GM19351 (cell line): ENCODE measurements around the gene NKPD1.

Experiments
- ATAC-seq: cut with Tn5 transposase; IDR thresholded peaks from one replicate; pipeline ENCODE4 v1.9.1; 2021; ENCODE audit warnings: mild to moderate bottlenecking, moderate library complexity; ENCODE audit not compliant: unreplicated experiment

NKPD1 gene

DNA sequence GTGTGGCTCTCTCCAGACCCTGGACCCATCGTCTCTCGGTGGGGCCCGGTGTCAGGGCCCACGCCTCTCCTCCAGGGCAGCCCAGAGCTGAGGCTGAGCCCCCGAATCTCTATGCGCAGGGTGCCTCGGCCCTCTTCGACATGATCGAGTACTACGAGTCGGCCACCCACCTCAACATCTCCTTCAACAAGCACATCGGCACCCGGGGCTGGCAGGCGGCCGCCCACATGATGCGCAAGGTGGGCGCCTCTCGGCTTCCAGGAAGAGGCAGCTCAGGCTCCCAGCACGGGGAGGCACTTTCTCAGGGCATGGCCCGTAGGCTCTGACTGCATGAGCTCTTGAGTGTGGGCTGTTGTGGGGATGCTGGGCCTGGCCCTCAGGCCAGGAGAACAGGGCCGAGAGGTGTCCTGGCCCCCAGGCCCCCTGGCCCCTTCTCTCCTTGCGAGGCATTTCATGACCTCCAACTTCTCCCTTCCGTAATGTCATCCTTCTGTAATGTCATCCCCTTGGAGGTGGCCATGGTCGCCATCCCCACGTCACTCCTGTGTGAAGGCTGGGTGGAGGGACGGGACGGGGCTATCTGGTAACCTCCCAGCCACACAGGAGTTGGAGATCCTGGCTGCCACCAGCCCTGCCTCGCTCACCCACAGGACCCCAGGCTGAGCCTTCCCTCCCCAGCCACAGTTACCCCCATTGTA is 19.4 kb downstream of the NKPD1 start:
- no peak for ATAC-seq

GRCh38 chr19:45140533-45140932 is 20.2 kb downstream of the NKPD1 start:
- ATAC-seq, result no peak

DNA sequence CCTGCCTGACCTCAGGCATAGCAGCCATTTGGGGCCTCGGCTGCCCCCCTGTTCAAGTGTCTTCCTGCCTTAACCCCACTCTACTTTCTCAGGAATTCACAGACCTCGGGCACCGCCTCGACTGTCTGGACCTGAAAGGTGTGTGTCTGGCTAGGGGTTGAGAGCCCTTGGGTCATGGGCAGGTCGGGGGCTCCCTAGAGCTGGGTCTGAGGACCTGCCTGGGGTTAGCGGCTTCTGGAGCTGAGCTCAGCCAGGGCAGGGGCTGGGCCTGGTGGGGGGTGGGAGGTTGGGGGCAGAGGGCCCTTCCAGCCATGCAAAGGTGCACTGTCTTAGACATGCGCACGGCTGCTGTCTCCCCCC is 20.7 kb downstream of the NKPD1 start:
- ATAC-seq, result no peak

GRCh38 chr19:45139286-45140143 is 21.3 kb downstream of the NKPD1 start:
- no peak for ATAC-seq

DNA sequence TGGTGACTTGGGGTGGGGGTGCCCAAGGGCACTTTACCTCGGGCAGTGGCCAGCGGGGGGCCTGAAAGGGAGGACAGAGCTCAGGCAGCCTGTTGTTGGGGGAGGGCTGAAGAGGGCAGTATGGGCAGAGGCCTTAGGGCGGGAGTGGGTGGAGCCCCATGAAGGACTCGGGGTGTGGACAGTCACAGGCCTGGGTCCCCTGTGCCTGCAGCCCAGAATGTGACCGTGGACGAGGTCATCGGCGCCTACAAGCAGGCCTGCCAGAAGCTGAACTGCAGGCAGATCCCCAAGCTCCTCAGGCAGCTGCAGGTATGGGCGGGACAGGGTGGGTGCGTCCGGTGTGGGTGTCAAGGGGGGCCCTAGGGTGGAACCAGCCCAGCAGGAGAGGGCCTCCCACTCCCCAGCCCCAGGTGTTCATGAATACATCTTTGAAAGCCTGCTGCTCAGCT is 22.5 kb downstream of the NKPD1 start:
- no peak for ATAC-seq

- ATAC-seq, result peak; percentile 87
Measured at GRCh38 chr19:45137179-45137761, 23.5 kb downstream of the NKPD1 start.

GRCh38 chr19:45136507-45137178 is 24.1 kb downstream of the NKPD1 start:
- ATAC-seq, result no peak

- no peak for ATAC-seq
Measured at GRCh38 chr19:45135176-45135885, 25.5 kb downstream of the NKPD1 start.

DNA sequence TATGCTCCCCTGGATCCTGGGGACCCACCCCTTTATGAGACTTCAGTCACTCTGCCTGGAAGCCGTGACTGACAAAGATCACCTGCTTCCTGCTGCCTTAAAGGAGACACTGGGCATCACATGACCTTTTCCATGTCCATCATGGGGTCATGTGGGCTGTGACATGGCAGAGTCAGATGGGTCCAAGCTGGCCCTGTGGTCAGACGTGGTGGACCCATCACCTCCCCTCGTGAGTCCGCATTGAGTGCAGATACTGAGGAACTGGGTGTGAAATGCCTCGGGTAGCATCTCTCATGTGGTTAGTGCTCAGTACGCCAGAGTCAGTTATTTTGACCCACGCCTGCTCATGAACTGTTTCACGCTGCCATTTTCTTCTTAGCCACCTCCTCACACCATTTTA is 27.1 kb downstream of the NKPD1 start:
- no peak for ATAC-seq

DNA sequence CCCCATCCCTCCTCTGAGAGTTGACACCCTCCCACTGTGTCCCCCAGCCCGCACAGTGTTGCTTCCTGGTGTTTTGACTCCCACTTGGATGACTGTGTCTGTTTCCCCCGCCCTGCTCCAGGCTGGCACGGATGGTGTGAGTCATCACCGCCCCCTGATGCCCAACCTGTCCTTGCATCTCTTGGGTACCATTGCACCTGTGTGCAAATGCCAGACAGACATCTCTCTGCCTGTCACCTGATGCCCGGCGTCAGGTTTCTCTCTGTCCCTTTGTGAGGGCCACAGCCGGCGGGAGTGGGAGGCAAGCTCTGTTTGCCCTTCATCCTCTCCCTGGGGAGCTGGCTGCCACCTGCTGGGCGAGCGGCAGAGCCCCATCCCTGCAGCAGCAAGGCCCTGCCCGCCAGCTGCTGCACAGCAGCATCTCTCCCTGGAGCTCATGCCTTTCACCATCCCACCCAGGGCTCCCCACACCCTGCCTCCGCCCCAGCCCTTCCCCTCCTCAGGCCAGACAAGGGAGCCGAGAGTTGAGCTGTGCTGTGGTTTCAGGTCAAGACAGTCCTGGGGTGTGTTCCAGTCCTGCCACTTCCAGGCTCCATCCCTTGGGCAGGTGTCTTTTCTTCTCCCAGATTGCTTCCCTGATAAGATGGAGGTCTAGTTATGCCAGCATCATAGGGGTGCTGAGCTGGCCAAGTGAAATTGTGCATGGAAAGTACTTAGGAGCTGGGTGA is 29.7 kb downstream of the NKPD1 start:
- ATAC-seq, result no peak

- ATAC-seq, result no peak
Measured at GRCh38 chr19:45130236-45130635, 30.5 kb downstream of the NKPD1 start.

GRCh38 chr19:45128806-45129205 is 32.0 kb downstream of the NKPD1 start:
- no peak for ATAC-seq

DNA sequence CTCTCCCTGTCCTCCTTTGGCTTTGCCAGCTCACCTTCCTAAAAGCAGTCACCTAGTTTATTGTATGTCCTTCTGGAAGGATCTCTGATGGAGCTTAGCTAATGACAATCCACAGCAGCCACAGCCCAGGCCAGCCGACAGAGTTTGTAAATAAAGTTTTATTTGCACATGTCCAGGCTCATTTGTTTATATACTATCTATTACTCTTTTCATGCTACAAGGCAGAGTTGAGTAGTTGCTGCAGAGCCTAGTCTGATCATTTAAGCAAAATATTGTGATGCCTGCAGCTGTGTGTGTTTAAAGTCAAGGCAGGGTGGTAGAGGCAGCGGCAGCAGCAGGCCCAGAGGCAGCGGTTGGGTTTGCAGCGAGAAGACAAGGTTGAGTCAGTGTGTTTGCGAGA is 32.6 kb downstream of the NKPD1 start:
- ATAC-seq, result no peak

DNA sequence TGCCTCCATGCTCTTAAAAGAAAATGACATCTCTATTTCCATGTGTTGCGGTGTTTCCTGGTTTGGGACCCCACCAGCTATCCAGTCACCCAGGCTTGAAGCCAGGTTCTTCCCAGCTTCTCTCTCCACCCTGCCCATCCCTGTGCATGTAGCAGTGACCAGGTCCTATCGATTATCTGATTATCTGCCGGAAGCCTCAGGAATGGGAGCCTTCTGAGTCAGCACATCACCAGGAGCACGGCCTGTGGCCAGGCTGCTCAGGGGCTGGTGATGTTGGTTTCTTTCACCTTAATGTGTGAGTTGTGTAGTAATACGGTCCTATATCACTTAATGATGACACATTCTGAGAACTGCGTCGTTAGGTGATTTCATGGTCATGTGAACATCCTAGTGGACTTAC is 34.1 kb downstream of the NKPD1 start:
- no peak for ATAC-seq

DNA sequence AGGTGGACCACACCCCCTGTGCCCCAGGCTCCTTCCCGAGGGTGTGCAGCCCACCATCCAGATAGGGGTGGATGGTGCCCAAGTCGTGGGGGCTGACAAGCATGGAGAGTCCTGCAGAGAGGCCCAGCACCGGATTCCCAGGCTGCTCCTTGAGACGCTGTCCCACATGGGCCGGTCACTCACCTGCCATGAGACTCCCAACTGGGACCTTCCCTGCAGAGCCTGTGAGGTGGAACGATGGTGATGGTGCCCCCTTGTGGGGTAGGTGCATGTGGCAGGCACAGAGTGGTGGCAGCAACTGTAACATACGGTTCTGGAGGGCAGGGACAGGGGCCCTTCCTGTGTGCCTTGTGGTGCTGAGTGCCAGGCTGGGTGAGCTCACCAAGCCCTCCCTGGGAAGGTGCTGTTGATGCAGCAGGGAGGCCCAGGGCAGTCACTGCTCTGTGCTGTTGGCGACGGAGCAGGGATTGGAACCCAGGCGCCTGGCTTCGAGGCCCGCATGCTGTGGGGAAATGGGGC is 34.7 kb downstream of the NKPD1 start:
- no peak for ATAC-seq

DNA sequence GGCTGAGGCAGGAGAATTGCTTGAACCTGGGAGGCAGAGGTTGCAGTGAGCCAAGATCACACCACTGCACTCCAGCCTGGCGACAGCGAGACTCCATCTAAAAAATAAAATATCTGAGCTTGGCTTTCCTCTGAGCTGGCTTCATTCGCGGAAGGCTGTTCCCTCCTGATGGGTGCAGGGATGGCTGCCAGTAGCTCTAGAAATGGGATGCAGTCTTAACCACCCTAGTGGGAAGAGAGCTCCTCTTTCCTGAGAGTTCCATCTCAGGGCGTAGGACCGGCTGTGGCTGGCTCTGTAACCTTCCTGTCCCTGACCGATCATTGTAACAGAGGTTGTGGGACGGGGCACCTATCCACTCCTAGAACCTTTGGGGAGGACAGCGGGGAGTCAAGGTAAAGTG is 35.4 kb downstream of the NKPD1 start:
- no peak for ATAC-seq

GRCh38 chr19:45124021-45124420 is 36.8 kb downstream of the NKPD1 start:
- ATAC-seq, result no peak

- ATAC-seq, result no peak
Measured at GRCh38 chr19:45123440-45123850, 37.3 kb downstream of the NKPD1 start.

DNA sequence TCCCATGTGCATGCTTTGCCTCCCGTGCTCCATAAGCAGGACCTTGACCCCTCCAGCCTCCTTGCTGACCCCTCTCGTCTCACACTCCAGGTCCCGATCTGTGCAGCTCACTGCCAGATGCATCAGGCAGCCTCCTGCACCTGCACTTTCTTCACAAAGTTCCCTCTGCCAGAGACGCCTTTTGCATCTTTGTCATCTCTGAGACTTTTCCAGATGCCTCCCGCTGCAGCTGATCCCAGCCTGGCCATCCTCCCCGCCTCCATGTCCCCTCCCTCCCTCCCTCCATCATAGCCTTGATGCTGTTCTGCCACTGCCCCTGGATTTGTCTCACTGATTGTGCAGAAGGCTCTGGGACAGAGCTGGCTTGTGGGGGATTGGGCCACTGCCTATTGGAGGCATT is 38.0 kb downstream of the NKPD1 start:
- no peak for ATAC-seq

DNA sequence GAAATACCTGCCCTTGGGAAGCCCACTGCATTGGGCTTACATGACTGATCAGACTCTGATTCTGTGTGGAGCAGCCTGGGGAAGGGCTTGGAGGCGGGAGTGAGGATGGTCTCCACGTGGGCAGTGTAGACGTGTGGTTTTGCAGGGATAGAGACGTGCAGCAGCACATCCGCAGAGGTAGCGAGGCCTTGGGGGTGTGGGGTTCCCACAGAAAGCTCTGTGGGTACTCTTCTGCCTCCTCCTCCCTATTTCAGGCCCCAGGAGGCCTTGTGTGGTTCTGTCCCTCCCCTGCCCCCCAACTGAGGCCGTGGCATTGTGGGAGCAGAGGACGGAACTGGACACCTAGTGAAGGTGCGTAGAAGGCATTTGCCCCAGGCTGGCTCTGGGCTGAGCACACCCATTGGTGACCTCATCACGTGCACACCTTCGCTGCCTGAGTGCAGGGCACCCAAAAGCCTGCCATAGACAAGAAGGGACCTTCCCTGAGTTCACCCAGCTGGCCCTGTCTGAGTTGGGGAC is 38.9 kb downstream of the NKPD1 start:
- no peak for ATAC-seq
